ENCODE measurements around the gene ABLIM1.

DNA sequence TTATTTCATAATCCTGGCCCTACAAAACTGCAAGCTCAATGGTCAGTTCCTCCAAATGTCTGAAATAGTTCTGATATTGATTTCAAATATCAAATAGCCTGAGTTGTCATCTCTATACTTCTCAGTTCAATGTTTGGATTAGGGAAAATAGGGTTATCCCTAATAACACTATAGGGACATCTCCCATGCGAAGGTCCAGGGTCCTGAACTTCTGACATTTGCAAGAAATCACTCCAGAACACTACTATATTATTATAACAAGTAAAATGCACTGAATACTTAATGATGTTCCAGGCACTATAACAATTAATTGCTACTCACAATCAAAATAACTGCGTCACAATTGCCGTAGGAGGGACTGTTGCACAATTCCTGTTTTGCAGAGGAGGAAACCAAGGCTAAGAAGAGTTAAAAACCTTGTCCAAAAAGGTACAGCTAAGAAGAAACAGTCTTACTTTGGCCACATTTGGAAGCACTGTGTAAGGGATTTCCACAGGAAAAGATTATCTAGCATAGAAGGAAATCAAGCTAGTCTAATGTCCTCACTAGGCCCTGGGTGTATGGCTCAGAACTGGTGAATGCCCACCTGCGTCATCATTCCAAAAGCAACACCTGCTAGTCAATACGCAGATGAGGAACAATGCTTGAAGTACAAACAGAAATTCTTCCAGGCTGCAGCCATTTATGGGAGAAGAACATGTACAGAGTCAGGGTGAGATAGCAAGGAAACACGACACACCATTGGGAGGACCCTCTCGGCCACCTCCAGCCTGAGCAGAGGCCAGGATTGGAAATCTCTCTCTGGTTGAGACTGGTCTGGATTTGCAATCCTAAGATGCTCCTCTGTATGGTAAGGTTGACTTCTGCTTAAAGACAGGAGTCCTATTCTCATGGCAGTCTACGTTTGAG lies 48.3 kb downstream of the ABLIM1 start:
- TF ChIP-seq CTCF (conservative IDR thresholded peaks at IDR 0.05; ENCODE audit: low read depth in 2 of 2), result no peak
- no peak for TF ChIP-seq EZH2 (IDR thresholded peaks at IDR 0.05; ENCODE audit: low read depth, unreplicated experiment)
- TF ChIP-seq EZH2phosphoT487 (IDR thresholded peaks at IDR 0.05; ENCODE audit: unreplicated experiment), result no peak
- TF ChIP-seq STAT1 (IDR thresholded peaks at IDR 0.05; ENCODE audit: unreplicated experiment), result no peak
- no peak for TF ChIP-seq CREB1 (CRISPR knock-in tag; IDR thresholded peaks at IDR 0.05; ENCODE audit: low read depth)
- TF ChIP-seq POLR2AphosphoS5 (IDR thresholded peaks at IDR 0.05; ENCODE audit: low read depth), result no peak
- TF ChIP-seq REST (IDR thresholded peaks at IDR 0.05; ENCODE audit: unreplicated experiment), result no peak
- no peak for TF ChIP-seq JUNB (IDR thresholded peaks at IDR 0.05; ENCODE audit: unreplicated experiment)
- TF ChIP-seq ETS1 (IDR thresholded peaks at IDR 0.05), result no peak
